Renal cortex interstitium (tissue), 15 donors: Measurements from ENCODE around the gene SMURF1. TPM values are rescaled to one million over a fixed set of nuclear protein-coding genes. Genes with fewer than 3 reads are reported as not detected.
"Not testable (repeated sequence)": the region's sequence is repeated elsewhere in the genome, so short reads cannot be mapped to it uniquely, and the experiment has no call there.

Experiments used
- DNase-seq, 11 donors: peaks; one replicate each; pipeline ENCODE4 v3.0.0-alpha.2; 2013; ENCODE audit warnings: low read depth in 9 of 11, low spot score in 4 of 11; ENCODE audit errors: extremely low read depth in 1 of 11
- long read RNA-seq, 16 experiments: transcript quantifications; one replicate each; lab custom pipeline, GENCODE V29; 2026
- polyA plus RNA-seq, 3 donors: library from polyadenylated mRNA; unstranded; fragments of 120-200 nt; gene quantifications; one replicate each; pipeline ENCODE4 v1.2.1, GENCODE V29; 2013; ENCODE audit not compliant: insufficient read length in 3 of 3

The SMURF1 gene
- 10 to 100 TPM; 15.1 to 17.9 (median 15.9) TPM for polyA plus RNA-seq
- long read RNA-seq, donor 1 = 0 reads
- long read RNA-seq, donor 2 = 0 reads
- long read RNA-seq, donor 3, full-length matches to known transcripts = 1 of 1 reads
- long read RNA-seq, donor 3, partial matches to known transcripts = 0 of 1 reads
- long read RNA-seq, donor 3, other reads (novel, unspliced or antisense) = 0 of 1 reads
- long read RNA-seq, donor 4 = 0 reads
- long read RNA-seq, donor 5 = 0 reads
- long read RNA-seq, donor 6 = 0 reads
- long read RNA-seq, donor 7 = 0 reads
- long read RNA-seq, donor 8 = 0 reads
- long read RNA-seq, donor 9 = 0 reads
- long read RNA-seq, donor 10 = 0 reads
- long read RNA-seq, donor 11, full-length matches to known transcripts = 1 of 1 reads
- long read RNA-seq, donor 11, partial matches to known transcripts = 0 of 1 reads
- long read RNA-seq, donor 11, other reads (novel, unspliced or antisense) = 0 of 1 reads
- long read RNA-seq, donor 12, full-length matches to known transcripts = 1 of 1 reads
- long read RNA-seq, donor 12, partial matches to known transcripts = 0 of 1 reads
- long read RNA-seq, donor 12, other reads (novel, unspliced or antisense) = 0 of 1 reads
- long read RNA-seq, donor 13 = 0 reads
- long read RNA-seq, donor 14, partial matches to known transcripts = 5 of 5 reads
- long read RNA-seq, donor 14, other reads (novel, unspliced or antisense) = 0 of 5 reads
- long read RNA-seq, donor 15, full-length matches to known transcripts = 1 of 1 reads
- long read RNA-seq, donor 15, partial matches to known transcripts = 0 of 1 reads
- long read RNA-seq, donor 15, other reads (novel, unspliced or antisense) = 0 of 1 reads
- long read RNA-seq, donor 16, full-length matches to known transcripts = 3 of 12 reads
- long read RNA-seq, donor 16, partial matches to known transcripts = 9 of 12 reads
- long read RNA-seq, donor 16, other reads (novel, unspliced or antisense) = 0 of 12 reads

DNA sequence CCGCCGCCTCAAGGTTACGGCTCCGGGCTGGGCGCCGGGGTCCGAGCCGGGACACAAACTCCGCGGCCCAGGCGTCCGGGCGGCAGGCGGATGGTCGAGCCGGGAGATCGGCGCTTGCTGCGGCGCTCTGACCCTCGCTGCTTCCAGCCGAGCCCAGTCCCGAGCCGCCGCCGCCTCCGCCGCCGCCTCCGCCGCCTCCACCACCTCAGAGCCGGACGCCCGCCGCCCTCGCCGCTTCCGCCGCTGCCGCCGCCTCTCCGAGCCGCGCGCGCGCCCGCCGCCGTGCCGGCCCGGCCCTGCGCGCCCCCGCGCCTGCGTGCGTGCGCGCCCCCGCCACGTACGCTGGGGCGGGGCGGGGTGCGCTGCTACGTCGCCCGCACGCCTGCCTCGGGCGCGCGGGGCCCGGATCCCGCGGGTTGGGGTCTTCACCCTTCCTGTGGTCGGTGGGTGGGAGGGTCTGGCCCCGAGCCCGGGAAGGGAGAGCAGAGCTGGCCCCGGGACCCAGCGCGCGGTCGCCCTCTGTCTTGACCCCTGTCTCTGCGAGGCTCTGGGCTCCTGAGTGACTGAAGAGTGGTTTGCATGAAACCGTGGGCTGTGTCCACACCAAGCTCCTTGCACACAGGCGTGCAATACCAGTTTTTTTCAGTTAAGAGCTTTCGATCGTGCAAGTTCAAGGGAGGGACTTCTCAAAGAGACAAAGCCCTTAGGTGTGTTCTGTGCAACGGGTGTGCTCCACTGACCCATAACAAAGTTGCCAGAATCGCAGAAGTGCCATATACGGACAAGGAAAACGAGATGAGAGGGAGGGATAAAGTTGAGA lies at the start of gene SMURF1:
SMURF1 (minus strand) TSS at position 256 of the 820 bp plus-strand sequence. CDS start 328 bp downstream, outside the sequence.
- DNase-seq = peak in 7 of 11 donors; percentile 51 to 65 (median 57)

DNA sequence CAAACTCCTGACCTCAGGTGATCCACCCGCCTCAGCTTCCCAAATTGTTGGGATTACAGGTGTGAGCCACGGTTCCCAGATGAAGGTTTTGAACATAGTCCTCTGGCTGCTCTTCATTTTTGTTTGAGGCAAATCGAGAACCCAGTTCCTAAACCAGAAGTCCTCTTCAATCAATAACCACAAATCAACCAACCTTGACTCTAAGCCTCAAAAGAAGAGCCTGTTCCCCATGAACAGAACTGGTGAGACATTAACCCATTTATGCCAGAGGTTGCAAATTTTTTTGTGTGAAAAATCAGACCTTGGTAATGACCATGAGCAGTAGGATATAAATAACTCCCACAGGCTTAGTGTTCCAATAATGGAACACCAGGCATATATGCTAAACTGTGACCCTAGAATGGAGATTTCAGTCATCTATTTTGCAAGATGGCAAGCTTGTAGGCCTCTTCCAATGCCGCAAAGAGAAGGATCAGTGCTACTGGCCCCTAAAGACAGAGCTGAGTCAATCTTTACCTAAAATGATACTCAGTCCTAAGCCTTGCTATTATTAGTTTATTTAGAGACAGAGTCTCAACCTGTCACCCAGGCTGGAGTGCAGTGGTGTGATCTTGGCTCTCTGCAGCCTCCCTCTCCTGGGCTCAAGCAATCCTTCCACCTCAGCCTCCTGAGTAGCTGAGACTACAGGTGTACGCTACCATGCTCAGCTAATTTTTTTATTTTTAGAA lies 48.1 kb upstream of the SMURF1 start:
- no peak for DNase-seq

DNA sequence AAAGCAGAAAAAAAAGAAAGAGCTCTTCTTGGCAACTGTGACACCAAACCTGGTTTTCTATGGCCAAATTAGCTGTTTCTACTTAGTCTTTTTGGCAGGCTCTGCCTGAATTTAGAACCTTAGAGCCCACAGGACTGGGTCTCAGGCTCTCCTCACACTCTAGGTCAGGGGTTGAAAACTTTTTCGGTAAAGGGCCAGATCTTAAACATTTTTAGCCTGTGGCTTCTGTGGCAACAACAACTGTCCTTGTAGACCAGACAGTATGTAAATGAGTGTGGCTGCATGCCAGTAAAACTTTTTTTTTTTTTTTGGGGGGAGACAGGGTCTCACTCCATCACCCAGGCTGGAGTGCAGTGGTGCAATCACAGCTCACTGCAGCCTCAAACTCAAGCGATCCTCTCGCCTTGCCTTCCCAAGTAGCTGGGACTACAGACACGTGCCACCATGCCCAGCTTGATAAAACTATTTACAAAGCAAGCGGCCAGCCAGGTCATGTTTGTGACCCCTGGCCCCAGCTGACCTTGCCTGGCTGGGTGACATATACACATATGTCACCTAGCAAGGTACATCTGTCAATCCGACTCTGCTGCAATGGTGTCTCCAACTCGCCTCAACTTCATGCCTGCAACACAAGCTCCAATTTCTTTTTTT lies 46.6 kb upstream of the SMURF1 start:
- no peak for DNase-seq

DNA sequence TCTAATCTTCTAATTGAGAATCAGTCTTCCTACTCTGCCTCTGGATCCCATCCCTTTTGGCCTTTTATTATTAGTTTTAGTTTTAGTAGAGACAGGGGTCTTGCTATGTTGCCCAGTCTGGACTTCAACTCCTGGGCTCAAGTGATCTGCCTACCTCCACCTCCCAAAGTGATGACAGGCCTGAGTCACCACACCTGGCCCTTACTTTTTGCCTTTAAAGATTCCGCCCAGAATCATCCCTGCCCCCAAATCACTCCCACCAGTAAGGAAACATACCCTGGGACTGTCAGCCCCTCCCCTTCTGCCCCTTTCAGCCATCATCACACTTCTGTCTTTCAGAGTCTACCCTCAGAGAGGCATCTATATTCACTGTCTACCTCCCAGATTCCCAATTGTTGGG lies 45.3 kb upstream of the SMURF1 start:
- DNase-seq = no peak

DNA sequence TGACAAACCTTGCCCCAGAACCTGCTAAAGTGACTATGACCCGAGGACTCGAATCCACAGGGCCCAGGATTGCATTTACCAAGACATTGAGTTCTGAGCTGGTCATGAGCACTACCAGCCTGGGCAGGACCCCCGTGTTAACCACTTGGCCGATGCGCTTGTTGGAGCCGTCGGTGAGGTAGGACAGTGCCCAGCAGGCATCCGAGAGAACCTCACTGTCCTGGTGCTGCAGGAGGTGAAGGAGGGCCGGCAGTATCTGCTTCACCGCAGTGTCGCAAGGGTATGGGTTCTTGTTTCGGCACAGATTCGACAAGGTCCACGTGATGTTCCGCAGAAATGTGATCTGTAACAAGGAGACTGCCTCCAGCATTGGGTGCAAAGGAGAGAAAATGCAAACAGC lies 44.3 kb upstream of the SMURF1 start:
- no peak for DNase-seq

DNA sequence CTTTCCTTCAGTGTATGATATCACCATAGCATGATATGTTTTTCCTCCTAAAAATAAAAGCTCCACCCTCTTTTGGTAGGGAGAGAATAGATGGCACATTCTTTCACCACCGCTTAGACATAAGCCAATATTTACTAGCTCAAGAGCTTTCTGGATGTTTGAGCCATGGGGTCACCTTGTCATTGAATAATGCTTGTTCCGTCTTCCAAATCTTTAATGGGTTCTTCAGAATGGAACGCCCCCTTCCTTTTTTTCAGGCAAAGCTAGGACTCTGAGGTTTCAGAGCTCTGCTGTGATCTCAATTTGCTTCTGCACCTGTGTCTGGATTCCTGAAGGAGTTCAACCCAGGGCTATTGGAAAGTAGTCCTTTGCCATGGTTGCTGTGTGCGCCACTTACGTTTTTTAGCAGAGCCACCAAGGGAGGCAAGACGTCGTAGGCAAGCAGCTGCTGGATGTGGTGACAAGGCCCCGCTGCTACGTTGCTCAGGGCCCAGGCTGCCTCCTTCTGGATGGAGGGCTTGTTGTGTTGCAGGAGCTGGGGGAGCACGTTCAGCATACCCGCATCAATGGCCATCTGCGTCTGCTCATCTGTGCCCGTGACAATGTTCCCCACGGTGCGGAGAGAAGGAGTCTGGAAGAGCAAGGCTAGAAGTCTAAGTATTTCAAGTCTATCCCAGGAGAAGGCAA lies 40.8 kb upstream of the SMURF1 start:
- no peak for DNase-seq

DNA sequence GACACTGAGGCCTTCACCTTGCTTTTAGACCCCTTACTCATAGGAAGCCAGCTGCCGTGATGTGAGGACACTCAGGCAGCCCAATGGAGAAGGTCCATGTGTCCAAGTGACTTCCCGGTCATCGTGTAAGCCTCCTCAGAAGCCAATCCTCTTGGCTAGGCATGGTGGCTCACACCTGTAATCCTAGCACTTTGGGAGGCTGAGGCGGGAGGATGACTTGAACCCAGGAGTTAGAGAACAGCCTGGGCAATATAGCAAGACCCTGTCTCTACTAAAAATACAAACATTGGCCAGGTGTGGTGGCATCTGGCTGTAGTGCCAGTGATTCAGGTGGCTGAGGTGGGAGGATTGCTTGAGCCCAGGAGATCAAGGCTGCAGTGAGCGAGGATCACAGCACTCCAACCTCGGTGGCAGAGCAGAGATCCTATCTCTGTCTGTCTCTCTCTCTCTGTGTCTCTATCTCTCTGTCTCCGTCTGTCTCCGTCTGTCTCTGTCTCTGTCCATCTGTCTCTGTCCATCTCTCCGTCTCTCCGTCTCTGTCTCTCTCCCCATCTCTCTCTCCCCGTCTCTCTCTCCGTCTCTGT lies 36.3 kb upstream of the SMURF1 start:
- DNase-seq = no peak

DNA sequence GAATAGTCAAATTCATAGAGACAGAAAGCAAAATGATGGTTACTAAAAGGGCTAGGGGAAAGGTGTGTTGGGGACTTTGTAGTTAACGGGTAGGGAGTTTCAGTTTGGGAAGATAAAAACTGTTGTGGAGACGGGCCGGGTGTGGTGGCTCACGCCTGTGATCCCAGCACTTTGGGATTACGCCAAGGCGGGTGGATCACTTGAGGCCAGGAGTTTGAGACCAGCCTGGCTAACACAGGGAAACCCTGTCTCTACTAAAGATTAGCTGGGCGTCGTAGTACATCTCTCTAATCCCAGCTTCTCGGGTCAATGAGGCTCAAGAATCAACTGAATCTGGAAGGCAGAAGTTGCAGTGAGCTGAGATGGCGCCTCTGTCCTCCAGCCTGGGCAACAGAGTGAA lies 33.3 kb upstream of the SMURF1 start:
- DNase-seq = no peak

DNA sequence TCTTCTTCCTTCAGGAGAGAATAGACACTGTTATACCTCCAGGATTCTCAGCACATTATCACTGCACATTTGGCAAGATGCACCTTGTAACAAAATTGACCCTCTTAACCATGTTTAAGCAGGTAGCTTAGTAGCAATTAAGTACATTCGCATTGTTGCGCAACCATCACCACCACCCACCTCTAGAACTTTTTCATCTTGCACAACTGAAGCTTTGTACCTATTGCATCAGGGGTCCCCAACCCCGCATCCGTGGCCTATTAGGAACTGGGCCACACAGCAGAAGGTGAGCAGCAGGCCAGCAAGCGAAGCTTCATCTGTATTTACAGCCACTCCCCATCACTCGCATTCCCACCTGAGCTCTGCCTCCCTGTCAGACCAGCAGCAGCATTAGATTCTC lies 29.9 kb upstream of the SMURF1 start:
- DNase-seq = no peak

DNA sequence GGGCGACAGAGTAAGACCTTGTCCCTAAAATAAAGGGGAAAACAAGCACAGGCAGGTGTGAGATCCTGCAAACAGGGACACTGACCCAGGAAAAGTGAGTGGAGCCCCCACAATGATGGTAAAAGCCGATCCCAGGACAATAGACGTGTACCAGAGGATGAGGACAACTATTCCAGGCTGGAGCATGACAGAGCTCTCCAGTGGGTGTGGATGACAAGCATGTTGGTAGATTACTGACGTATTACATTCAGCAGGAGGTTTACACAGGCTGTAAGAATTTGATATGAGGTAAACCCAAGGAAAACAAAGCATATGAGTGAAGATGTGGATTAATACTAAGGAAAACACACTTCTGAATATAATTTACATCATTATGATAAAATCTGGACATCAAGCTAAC lies 27.8 kb upstream of the SMURF1 start:
- DNase-seq = no peak

DNA sequence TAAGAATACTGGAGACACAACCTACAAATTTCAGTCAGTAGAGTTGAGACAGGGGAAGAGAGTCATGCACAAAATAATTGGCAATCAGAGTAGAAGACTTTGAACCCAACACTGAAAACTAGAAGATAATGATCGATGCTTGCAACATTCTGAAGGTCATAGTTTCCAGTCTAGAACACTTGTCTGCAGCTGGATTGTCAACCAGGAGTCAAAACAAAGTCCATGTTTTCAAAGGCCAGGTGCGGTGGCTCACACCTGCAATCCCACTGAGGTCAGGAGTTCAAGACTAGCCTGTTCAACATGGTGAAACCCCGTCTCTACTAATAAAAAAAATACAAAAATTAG lies 26.8 kb upstream of the SMURF1 start:
- no peak for DNase-seq

DNA sequence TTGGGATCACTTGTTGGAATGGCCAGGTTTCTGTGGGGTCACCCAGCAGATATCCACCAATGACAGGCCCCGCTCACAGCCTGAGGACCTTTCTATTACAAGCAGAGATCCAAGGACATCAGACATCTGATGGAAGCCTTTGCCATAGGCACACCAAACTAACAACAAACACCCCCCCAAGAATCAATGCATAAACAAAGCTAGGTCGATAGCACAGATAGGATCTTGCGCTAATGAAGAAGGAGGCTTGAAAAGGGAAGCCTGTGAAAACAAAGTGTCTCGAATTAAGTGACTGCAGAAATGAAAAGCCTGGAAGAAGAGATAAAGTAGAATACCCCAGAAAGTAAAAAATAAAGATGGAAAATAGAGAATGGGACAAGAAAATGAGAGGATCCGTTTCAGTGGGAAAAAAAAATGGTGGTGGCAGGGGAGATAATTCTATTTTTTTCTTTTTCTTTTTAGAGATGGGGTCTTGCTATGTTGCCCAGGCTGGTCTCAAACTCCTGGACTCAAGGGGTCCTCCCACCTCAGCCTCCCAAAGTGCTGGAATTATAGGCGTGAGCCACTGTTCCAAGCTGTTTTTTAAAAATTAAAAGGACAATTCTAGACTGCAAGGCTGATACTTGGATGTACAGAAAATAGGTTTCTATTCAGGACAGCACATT lies 26.3 kb upstream of the SMURF1 start:
- no peak for DNase-seq

DNA sequence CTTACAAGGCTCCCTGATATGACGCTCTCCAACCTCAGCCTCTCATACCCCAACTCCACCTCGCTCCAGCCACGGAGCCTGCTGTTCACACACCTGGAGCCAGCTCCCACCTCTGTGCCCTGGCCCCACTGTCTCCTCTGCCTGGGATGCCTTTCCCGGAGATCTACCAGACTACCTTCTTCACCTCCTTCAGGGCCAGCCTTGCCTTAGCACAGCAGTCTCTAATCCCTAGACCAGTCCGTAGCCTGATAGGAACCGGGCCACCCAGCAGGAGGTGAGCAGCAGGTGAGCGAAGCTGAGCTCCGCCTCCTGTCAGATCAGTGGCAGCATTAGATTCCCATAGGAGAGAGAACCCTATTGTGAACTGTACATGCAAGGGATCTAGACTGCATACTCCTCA lies 23.2 kb upstream of the SMURF1 start:
- DNase-seq = no peak

DNA sequence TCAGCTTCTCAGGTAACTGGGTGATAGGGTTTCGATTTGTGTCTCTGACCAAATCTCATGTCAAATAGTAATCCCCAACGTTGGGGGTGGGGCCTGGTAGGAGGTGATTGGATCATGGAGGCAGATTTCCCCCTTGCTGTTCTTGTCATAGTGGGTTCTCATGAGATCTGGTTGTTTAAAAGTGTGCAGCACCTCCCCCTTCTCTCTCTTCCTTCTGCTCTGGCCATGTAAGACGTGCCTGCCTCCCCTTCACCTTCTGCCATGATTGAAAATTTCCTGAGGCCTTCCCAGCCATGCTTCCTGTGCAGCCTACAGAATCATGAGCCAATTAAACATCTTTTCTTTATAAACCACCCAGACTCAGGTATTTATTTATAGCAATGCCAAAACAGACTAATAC lies 21.9 kb upstream of the SMURF1 start:
- DNase-seq = no peak

DNA sequence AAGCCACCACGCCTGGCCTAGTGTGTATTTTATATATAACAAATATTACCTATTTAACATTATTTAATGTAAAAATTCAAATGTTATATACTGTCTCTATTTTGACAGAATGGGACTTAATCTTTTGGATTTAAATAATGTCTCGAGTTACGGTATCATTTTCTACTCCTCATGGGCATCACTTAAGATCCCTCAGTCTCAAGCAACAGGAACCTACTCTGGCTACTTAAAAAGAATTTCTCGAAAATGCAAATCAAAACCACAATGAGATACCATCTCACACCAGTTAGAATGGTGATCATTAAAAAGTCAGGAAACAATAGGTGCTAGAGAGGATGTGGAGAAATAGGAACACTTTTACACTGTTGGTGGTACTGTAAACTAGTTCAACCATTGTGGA lies 19.8 kb upstream of the SMURF1 start:
- not testable (repeated sequence) for DNase-seq

DNA sequence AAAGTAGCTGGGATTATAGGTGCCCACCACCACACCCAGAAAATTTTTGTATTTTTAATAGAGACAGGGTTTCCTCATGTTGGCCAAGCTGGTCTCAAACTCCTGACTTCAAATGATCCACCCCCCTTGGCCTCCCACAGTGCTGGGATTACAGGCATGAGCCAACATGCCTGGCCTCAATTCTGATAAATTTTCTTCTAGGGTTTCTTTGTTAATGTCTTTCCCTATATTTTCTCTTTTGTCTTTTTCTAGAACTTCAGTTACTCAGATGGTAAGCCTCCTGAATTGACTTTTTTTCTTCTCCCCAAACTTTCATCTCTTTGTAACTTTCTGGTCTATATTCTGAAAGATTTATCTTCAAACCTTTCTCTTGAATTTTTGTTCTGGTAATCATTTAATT lies 12.7 kb upstream of the SMURF1 start:
- DNase-seq = no peak

DNA sequence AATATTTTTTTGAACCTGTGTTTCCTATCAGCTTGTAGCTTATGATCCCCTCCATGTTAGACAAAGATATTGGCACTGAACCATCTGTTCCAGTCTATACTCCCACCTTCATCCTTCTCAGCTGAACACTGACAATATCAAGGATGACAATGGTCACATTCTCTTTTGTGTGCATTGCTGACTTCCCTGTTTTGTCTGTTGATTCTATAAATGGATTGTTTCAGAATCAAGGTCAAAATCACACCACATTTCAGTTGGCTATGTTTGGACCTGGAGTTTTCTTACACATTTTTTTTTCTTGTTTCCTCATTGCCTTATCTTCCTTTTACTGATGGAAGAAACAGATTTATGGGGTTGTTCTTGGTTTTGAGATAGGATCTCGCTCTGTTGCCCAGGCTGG lies 11.3 kb upstream of the SMURF1 start:
- no peak for DNase-seq
